Stimulated activated CD8-positive, alpha-beta memory T cell treated with anti-CD3 and anti-CD28 coated beads, Interleukin-12 subunit alpha, Interleukin-12 subunit beta, amount 100 ng/mL, for 4 hours (primary cell): ENCODE measurements around the gene CHST11.

ENCODE experiments used
- DNase-seq: peaks from one replicate; pipeline ENCODE4 v3.0.0-alpha.2; 2020; ENCODE audit warnings: low read depth

CHST11 gene

GRCh38 chr12:104505095-104505818 is 48.5 kb downstream of the CHST11 start:
- no peak for DNase-seq

- no peak for DNase-seq
These were observed 50.1 kb downstream of the CHST11 start for GRCh38 chr12:104506676-104507401.

- DNase-seq: no peak
These were observed 50.9 kb downstream of the CHST11 start for GRCh38 chr12:104507672-104508071.

GRCh38 chr12:104508752-104509446 is 52.2 kb downstream of the CHST11 start:
- no peak for DNase-seq

- no peak for DNase-seq
These were observed 53.6 kb downstream of the CHST11 start for GRCh38 chr12:104510145-104510872.

GRCh38 chr12:104510873-104511440 is 54.2 kb downstream of the CHST11 start:
- no peak for DNase-seq

- DNase-seq: no peak
These were observed 56.9 kb downstream of the CHST11 start for GRCh38 chr12:104513681-104514080.

- no peak for DNase-seq
These were observed 57.5 kb downstream of the CHST11 start for GRCh38 chr12:104514092-104514810.

GRCh38 chr12:104515899-104516298 is 59.2 kb downstream of the CHST11 start:
- no peak for DNase-seq

GRCh38 chr12:104516821-104517220 is 60.1 kb downstream of the CHST11 start:
- no peak for DNase-seq

GRCh38 chr12:104517880-104518279 is 61.1 kb downstream of the CHST11 start:
- DNase-seq: no peak

- peak; percentile 24 for DNase-seq
These were observed 62.7 kb downstream of the CHST11 start for GRCh38 chr12:104519190-104520019.

GRCh38 chr12:104520242-104520900 is 63.6 kb downstream of the CHST11 start:
- no peak for DNase-seq

- DNase-seq: no peak
These were observed 65.0 kb downstream of the CHST11 start for GRCh38 chr12:104521731-104522130.

- DNase-seq: no peak
These were observed 66.4 kb downstream of the CHST11 start for GRCh38 chr12:104522985-104523722.

- no peak for DNase-seq
These were observed 67.5 kb downstream of the CHST11 start for GRCh38 chr12:104524034-104524832.

GRCh38 chr12:104526320-104526719 is 69.6 kb downstream of the CHST11 start:
- no peak for DNase-seq

- DNase-seq: no peak
These were observed 70.0 kb downstream of the CHST11 start for GRCh38 chr12:104526751-104527150.
